Pancreas (tissue), 10 donors: Measurements from ENCODE around the gene COL9A2. TPM values are rescaled to one million over a fixed set of nuclear protein-coding genes. Genes with fewer than 3 reads are reported as not detected.

Experiments used
- ATAC-seq, 4 donors: fragments of 200-7000 bp; cut with Tn5 transposase; one replicate each; pipeline versions ENCODE4 v1.8.0 to v1.9.1; 2020; ENCODE audit warnings: mild to moderate bottlenecking in 4 of 4, moderate library complexity in 4 of 4
- DNase-seq, 6 donors: peaks; one replicate each; pipeline ENCODE4 v3.0.0-alpha.2; 2020
- FAIRE-seq: peaks from 2 replicates; lab custom pipeline; 2012; peaks lifted over from hg19 to GRCh38; lab: Jason Lieb, UNC
- H3K27ac ChIP-seq, 4 donors: fragments of 200-600 bp; sonication (generic); 1 replicate in 3 of 4; 2 replicates in 1 of 4; pipeline versions ENCODE4 v1.5.0 to v1.8.0; 2020
- H3K27me3 ChIP-seq, 4 donors: fragments of 200-600 bp; one replicate each; pipeline ENCODE4 v1.8.0; 2021
- H3K36me3 ChIP-seq, 3 donors: fragments of 200-600 bp; sonication (generic) in 1 of 3; one replicate each; pipeline versions ENCODE4 v1.5.0 to v1.8.0; 2020 to 2021
- H3K4me1 ChIP-seq, 3 donors: fragments of 200-600 bp; one replicate each; pipeline ENCODE4 v1.8.0; 2021
- H3K4me3 ChIP-seq, 4 donors: fragments of 200-600 bp; sonication (generic) in 2 of 4; one replicate each; pipeline versions ENCODE4 v1.5.0 to v1.8.0; 2020 to 2021
- H3K9me3 ChIP-seq, 4 donors: fragments of 200-600 bp; one replicate each; pipeline ENCODE4 v1.8.0; 2021
- WGBS, 2 donors: extraction: QIAGEN DNeasy Blood & Tissue Kit; methylation state at CpG; one replicate each; pipeline ENCODE4 v1.1.7; 2013; 5-methylcytosine and 5-hydroxymethylcytosine counted together
- intact Hi-C, 3 donors: fragments of 100-400 bp; cut with DNase I; formaldehyde crosslinking; loops; one replicate each; pipeline versions ENCODE4 v1.11.1 to v1.14.2; 2022
- polyA plus RNA-seq, 2 donors: library from polyadenylated mRNA; stranded (reverse); fragments of 200-250 nt; gene quantifications; one replicate each; pipeline ENCODE4 v1.2.3, GENCODE V29; 2013
- total RNA-seq, 6 donors: library from RNA; stranded (reverse); fragmentation: NEBNext Ultra II Directional in 4 of 6; extraction: Animal tissue kit (Norgen Biotek cat#: 25700) in 4 of 6; gene quantifications; one replicate each; pipeline versions ENCODE4 v1.2.1 to v1.2.4, GENCODE V29; 2021 to 2023
- TF ChIP-seq, protein P1 (sequence below), 4 donors: fragments of 200-600 bp; sonication (generic) in 3 of 4; IDR thresholded peaks; one replicate each; pipeline versions ENCODE4 v1.5.0 to v1.8.0; 2021; ENCODE audit warnings: antibody characterized with exemption in 4 of 4
- donor health status: healthy with polysubstance abuse.
- donor health status: DM: no; HTN: no; CAD: no; lungs with moderate emphysema.
- donor health status: DM: no; HTN: no; CAD: no.
- donor health status: control.
- donor health status: control.
- donor health status: Bipolar disorder and iron deficiency.
- donor health status: DM: yes; HTN: yes; CAD: no.
- donor health status: DM: no; HTN: no; CAD: no.
- donor health status: DM: no; HTN: no; CAD: no.
- donor health status: DM: yes; HTN: yes; CAD: no.

Gene COL9A2
- total and polyA plus RNA-seq, 8 donors: 0.55 to 10.9 (median 2.1) TPM

DNA sequence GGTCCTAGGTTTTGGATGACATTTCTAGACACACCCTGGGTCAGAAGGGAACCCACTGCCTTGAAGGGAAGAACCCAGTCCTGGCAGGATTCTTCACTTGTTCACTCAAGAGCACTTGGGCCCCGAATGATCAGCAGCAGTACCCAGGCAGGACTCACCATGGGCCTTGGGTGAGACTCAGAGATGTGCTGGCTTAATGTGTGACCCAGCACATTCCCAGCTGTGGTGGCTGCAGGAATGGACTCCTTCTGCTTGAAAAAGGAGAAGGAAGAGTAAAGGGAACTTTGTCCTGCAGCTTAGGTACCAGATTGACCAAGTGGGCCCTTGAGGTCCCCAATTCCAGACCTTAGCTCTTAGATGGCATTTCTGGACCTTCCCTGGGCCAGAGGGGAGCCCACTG, 44.1 kb upstream of the COL9A2 start:
- Histone ChIP-seq H3K27ac (no peak overlapping the region), H3K4me3 (no peak overlapping the region), H3K9me3 (no peaks in the 10 kb centered on the region), H3K36me3 (no peaks in the 10 kb centered on the region), H3K27me3 (no peaks in the 10 kb centered on the region), H3K4me1 (no peaks in the 10 kb centered on the region)
- TF ChIP-seq, protein P1, sequence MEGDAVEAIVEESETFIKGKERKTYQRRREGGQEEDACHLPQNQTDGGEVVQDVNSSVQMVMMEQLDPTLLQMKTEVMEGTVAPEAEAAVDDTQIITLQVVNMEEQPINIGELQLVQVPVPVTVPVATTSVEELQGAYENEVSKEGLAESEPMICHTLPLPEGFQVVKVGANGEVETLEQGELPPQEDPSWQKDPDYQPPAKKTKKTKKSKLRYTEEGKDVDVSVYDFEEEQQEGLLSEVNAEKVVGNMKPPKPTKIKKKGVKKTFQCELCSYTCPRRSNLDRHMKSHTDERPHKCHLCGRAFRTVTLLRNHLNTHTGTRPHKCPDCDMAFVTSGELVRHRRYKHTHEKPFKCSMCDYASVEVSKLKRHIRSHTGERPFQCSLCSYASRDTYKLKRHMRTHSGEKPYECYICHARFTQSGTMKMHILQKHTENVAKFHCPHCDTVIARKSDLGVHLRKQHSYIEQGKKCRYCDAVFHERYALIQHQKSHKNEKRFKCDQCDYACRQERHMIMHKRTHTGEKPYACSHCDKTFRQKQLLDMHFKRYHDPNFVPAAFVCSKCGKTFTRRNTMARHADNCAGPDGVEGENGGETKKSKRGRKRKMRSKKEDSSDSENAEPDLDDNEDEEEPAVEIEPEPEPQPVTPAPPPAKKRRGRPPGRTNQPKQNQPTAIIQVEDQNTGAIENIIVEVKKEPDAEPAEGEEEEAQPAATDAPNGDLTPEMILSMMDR (IDR thresholded peaks at IDR 0.05): no peak
- ATAC-seq (no peak), FAIRE-seq (no peak), DNase-seq (no peak)
- WGBS, 2 donors: 79 to 88% methylated on average over 1 of the region's 1 CpG
- intact Hi-C loops: no loop called here

GRCh38 chr1:40360631-40361030, 43.5 kb upstream of the COL9A2 start:
- H3K27me3 ChIP-seq: no peaks in the 10 kb centered on the region
- DNase-seq (no peak), FAIRE-seq (no peak), ATAC-seq (no peak)
- no peaks in the 10 kb centered on the region for H3K36me3 ChIP-seq
- TF ChIP-seq, protein P1 (IDR thresholded peaks at IDR 0.05): no peak
- no peak overlapping the region for H3K4me3 ChIP-seq
- no peak overlapping the region for H3K27ac ChIP-seq
- intact Hi-C loops: no loop called here
- no peaks in the 10 kb centered on the region for H3K9me3 ChIP-seq
- no peaks in the 10 kb centered on the region for H3K4me1 ChIP-seq

GRCh38 chr1:40357625-40358024, 40.5 kb upstream of the COL9A2 start:
- Histone ChIP-seq H3K27ac (no peak overlapping the region), H3K27me3 (no peaks in the 10 kb centered on the region), H3K36me3 (no peaks in the 10 kb centered on the region), H3K4me3 (no peak overlapping the region), H3K9me3 (no peaks in the 10 kb centered on the region), H3K4me1 (no peaks in the 10 kb centered on the region)
- DNase-seq (no peak), FAIRE-seq (no peak), ATAC-seq (no peak)
- intact Hi-C loops: no loop called here
- TF ChIP-seq, protein P1 (IDR thresholded peaks at IDR 0.05): no peak

DNA sequence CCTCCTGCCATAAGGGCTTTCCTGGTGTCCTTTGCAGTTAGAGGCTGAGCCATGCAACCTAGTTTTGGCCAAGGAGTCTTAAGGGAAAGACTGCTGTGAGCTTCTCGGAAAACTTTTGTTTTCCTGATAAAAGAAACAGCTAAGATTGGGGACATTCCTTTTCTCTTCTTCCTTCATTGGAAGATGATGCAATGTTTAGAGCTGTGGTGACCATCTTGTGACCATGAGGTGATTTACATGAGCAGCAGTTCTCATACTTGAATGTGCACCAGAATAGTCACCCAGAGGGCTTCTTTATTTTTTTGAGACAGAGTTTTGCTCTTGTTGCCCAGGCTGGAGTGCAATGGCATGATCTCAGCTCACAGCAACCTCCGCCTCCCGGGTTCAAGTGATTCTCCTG, 36.0 kb upstream of the COL9A2 start:
- intact Hi-C loops: no loop called here
- H3K36me3 ChIP-seq: no peaks in the 10 kb centered on the region
- WGBS, 2 donors: 84 to 95% methylated on average over 3 of the region's 3 CpGs
- H3K4me3 ChIP-seq: no peak overlapping the region
- ATAC-seq: peak in 1 of 4 donors; percentile 46
- no peaks in the 10 kb centered on the region for H3K4me1 ChIP-seq
- no peaks in the 10 kb centered on the region for H3K9me3 ChIP-seq
- no peak overlapping the region for H3K27ac ChIP-seq
- DNase-seq: no peak
- TF ChIP-seq, protein P1 (IDR thresholded peaks at IDR 0.05): no peak
- no peak for FAIRE-seq
- no peaks in the 10 kb centered on the region for H3K27me3 ChIP-seq

DNA sequence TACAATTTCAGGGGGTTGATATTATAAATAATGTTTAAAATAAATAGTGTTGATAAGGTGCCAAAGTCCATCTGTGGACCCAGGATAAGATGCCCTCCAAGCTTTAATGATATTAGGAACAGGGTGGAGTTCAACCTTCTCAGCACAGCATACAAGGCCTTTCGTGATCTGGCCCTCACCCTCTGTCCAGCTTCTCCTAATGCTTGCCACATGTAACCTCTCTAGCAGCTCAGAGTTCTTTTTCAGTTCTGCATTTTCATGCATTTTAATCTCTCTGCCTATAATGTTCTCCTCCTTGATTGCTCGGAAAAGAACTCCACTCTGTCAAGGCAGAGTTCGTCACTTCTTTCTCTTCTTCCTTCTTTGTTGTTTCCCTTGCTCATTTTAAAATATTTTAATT, 35.0 kb upstream of the COL9A2 start:
- FAIRE-seq: no peak
- H3K9me3 ChIP-seq: no peaks in the 10 kb centered on the region
- peak in 2 of 4 donors; percentile 61 to 66 for ATAC-seq
- 90 to 93% methylated on average over 3 of the region's 3 CpGs for WGBS, 2 donors
- H3K27me3 ChIP-seq: no peaks in the 10 kb centered on the region
- DNase-seq: no peak
- no peaks in the 10 kb centered on the region for H3K36me3 ChIP-seq
- no peak overlapping the region for H3K4me3 ChIP-seq
- H3K27ac ChIP-seq: no peak overlapping the region
- TF ChIP-seq, protein P1 (IDR thresholded peaks at IDR 0.05): no peak
- intact Hi-C loops: no loop called here
- no peaks in the 10 kb centered on the region for H3K4me1 ChIP-seq
